K562 (cell line): ENCODE results near the gene BMP6. TPM values are rescaled to one million over a fixed set of nuclear protein-coding genes. Genes with fewer than 3 reads are reported as not detected.

ENCODE experiments used
- C11orf30 ChIP-seq: fragments of 450-650 bp; IDR thresholded peaks from 2 replicates; pipeline ENCODE4 v1.6.1; 2016; ENCODE audit warnings: low read depth, mild to moderate bottlenecking
- CBX3 ChIP-seq, 2 experiments: IDR thresholded peaks; 1 replicate in 1 of 2; 2 replicates in 1 of 2; pipeline ENCODE4 v1.6.1; 2012; ENCODE audit warnings: inconsistent platforms in 2 of 2, low read length in 2 of 2, borderline replicate concordance in 1 of 2, control low read depth in 1 of 2
- FOXA3 ChIP-seq, 2 experiments: fragments of 450-650 bp in 1 of 2; sonication (generic) in 1 of 2; formaldehyde crosslinking; IDR thresholded peaks in 1 of 2; conservative IDR thresholded peaks in 1 of 2; 2 replicates each; pipeline versions ENCODE4 v1.4.0 to v1.8.0; 2020 to 2022; ENCODE audit warnings: mild to moderate bottlenecking in 2 of 2, missing genetic modification reagents in 1 of 2
- MBD2 ChIP-seq: sonication (generic); IDR thresholded peaks from 2 replicates; pipeline ENCODE4 v1.6.1; 2016; ENCODE audit warnings: low read depth, borderline replicate concordance
- MED1 ChIP-seq: sonication (generic); formaldehyde crosslinking; IDR thresholded peaks from 2 replicates; pipeline ENCODE4 v1.8.1; 2023; ENCODE audit warnings: missing genetic modification reagents, borderline replicate concordance
- MIER1 ChIP-seq: fragments of 450-650 bp; IDR thresholded peaks from 2 replicates; pipeline ENCODE4 v1.6.1; 2016; ENCODE audit warnings: antibody characterized with exemption, mild to moderate bottlenecking, low read depth
- PHTF2 ChIP-seq: fragments of 250-450 bp; sonication (Bioruptor Pico); IDR thresholded peaks from 2 replicates; pipeline ENCODE4 v1.5.0; 2021; ENCODE audit warnings: mild to moderate bottlenecking
- RBFOX2 ChIP-seq: fragments of 200-400 bp; formaldehyde crosslinking; IDR thresholded peaks from 2 replicates; pipeline ENCODE4 v1.6.1; 2017; ENCODE audit warnings: low read depth, mild to moderate bottlenecking, low read length, moderate library complexity
- THRAP3 ChIP-seq: fragments of 450-650 bp; IDR thresholded peaks from 2 replicates; pipeline ENCODE4 v1.6.1; 2016; ENCODE audit warnings: mild to moderate bottlenecking, inconsistent platforms, borderline replicate concordance
- ZBTB17 ChIP-seq: fragments of 450-650 bp; formaldehyde crosslinking; IDR thresholded peaks from 2 replicates; pipeline ENCODE4 v1.4.0; 2020; ENCODE audit warnings: mild to moderate bottlenecking
- ZC3H11A ChIP-seq: IDR thresholded peaks from 2 replicates; pipeline ENCODE4 v1.6.1; 2012; ENCODE audit warnings: low read depth, low read length, improper control_type of control experiment
- ZNF184 ChIP-seq: sonication (generic); formaldehyde crosslinking; IDR thresholded peaks from 2 replicates; pipeline ENCODE4 v1.5.0; 2020; ENCODE audit warnings: missing genetic modification reagents
- ZNF75A ChIP-seq: fragments of 450-650 bp; formaldehyde crosslinking; IDR thresholded peaks from 2 replicates; pipeline ENCODE4 v1.4.0; 2020; ENCODE audit warnings: mild to moderate bottlenecking
- ZNF79 ChIP-seq: fragments of 250-450 bp; sonication (Bioruptor Pico); IDR thresholded peaks from 2 replicates; pipeline ENCODE4 v1.4.0; 2020; ENCODE audit warnings: low read depth, mild to moderate bottlenecking, moderate library complexity
- polyA plus RNA-seq, 8 experiments: library from polyadenylated mRNA; depleted of rRNA in 4 of 8; stranded (reverse) in 5 of 8; unstranded in 3 of 8; fragments of >200 nt; fragmentation: Nextera tagmentation in 2 of 8; fragmentation: Illumina TruSeq in 1 of 8; extraction: Ambion mirVana in 2 of 8; extraction: Trizol in 1 of 8; gene quantifications; 2 replicates each; pipeline versions ENCODE4 v1.2.1 to v1.2.3, GENCODE V29; 2011 to 2014; ENCODE audit warnings: inconsistent platforms in 1 of 8, missing spikeins in 1 of 8
- total RNA-seq, 7 experiments: library from RNA; depleted of rRNA in 6 of 7; stranded (reverse); fragments of >200 nt in 6 of 7; fragmentation: Illumina TruSeq in 2 of 7; extraction: Trizol in 2 of 7; gene quantifications; 2 replicates each; pipeline versions ENCODE4 v1.2.1 to v1.2.3, GENCODE V29; 2011 to 2021; ENCODE audit warnings: low replicate concordance in 1 of 7
- TF ChIP-seq, protein P1 (sequence below): fragments of 450-650 bp; IDR thresholded peaks from 2 replicates; pipeline ENCODE4 v1.6.1; 2016; ENCODE audit warnings: borderline replicate concordance

Gene BMP6
- total and polyA plus RNA-seq, 9 of the 15 experiments (the other 6 are each of a cell fraction or from before 2014, with no cell fraction given): 0.01 to 0.13 (median 0.06) TPM; not detected in 3

DNA sequence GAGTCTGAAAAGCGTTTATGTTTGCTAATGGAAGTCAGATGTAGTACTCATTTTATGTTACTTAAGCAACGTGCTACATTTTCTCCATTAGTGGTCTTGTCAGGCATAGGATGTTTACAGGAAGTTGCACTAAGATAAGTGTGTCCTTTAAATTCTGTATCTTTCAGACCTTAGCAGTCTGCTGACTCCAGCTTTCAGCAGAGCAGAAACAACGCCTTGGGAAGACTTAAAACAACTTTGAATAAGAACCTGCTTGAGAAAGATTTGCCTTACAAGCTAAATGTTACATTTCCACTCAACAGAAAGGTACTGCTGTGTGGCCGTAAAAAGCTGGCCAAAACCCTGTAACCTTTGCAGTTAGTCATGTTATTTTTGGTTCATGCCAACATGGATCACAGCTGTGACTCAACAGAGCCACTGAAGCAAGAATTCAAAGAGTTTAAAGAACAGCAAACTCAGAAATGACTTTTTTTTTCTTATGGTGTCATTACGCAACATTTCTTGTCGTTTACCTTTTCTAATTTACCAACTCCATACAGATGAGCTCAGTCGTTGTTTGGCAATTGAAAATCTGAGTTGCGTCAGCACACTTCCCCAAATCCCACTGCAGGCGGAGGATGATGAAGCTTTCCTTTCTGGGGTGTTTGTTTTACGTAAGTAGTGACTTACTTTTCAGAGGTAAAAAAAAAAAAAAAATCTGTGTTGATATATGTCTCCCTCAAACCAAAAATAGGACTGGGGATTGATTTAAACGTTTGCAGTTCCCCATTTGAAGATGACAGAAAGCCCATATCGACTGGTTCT is 27.9 kb upstream of the BMP6 start (continued):
- TF ChIP-seq CBX3 (IDR thresholded peaks at IDR 0.05; ENCODE audit: borderline replicate concordance in 1 of 2, low read length in 2 of 2): peak in 1 of 2 experiments; percentile 62; a peak in 1 of 3 replicates
- peak; percentile 21; the same call in 1 of the 2 replicates for TF ChIP-seq MBD2
- peak in 1 of 2 experiments; percentile 82; a peak in 2 of 4 replicates for TF ChIP-seq FOXA3 (CRISPR knock-in tag; conservative IDR thresholded peaks at IDR 0.05 in 1 of 2, IDR thresholded peaks at IDR 0.05 in 1 of 2)
- TF ChIP-seq MED1: no peak
- no peak for TF ChIP-seq C11orf30
- TF ChIP-seq THRAP3: no peak
- no peak for TF ChIP-seq ZNF79 (CRISPR knock-in tag)
- TF ChIP-seq MIER1: no peak
- TF ChIP-seq, protein P1, sequence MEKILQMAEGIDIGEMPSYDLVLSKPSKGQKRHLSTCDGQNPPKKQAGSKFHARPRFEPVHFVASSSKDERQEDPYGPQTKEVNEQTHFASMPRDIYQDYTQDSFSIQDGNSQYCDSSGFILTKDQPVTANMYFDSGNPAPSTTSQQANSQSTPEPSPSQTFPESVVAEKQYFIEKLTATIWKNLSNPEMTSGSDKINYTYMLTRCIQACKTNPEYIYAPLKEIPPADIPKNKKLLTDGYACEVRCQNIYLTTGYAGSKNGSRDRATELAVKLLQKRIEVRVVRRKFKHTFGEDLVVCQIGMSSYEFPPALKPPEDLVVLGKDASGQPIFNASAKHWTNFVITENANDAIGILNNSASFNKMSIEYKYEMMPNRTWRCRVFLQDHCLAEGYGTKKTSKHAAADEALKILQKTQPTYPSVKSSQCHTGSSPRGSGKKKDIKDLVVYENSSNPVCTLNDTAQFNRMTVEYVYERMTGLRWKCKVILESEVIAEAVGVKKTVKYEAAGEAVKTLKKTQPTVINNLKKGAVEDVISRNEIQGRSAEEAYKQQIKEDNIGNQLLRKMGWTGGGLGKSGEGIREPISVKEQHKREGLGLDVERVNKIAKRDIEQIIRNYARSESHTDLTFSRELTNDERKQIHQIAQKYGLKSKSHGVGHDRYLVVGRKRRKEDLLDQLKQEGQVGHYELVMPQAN: no peak
- TF ChIP-seq ZC3H11A: 0 out of 2 replicates have a peak, but pooled peaks have one; percentile 32
- no peak for TF ChIP-seq ZNF75A
- TF ChIP-seq ZBTB17 (CRISPR knock-in tag): no peak
- no peak for TF ChIP-seq ZNF184 (CRISPR knock-in tag)
- peak; percentile 24; the same call in 1 of the 2 replicates for TF ChIP-seq RBFOX2
- TF ChIP-seq PHTF2 (CRISPR knock-in tag): no peak
